ENCODE measurements around the gene SCAF4.

SCAF4 gene

GRCh38 chr21:31713115-31713514, 18.8 kb downstream of the SCAF4 start:
- DNase-seq (ENCODE audit: low read depth), result no peak

GRCh38 chr21:31711745-31712285, 20.1 kb downstream of the SCAF4 start:
- no peak for DNase-seq (ENCODE audit: low read depth)

DNA sequence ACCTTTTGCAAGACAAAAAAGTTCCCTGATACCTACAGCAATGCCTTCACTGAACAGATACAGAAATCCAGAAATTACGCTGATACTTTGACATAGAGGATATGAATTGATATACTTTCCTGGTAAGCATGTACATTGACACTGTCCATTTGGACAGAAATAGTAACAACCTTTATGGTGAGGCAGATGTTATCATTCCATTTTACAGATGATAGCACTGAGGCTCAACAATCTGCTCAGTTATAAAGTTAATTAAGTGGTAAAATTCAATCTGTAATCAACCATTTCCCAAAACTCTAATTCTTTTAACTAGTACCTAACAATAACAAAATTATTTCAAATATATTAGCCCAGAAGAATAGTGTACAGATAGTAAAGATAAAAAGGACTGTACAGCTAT, 20.6 kb downstream of the SCAF4 start:
- no peak for DNase-seq (ENCODE audit: low read depth)

GRCh38 chr21:31710586-31710985, 21.3 kb downstream of the SCAF4 start:
- DNase-seq (ENCODE audit: low read depth), result no peak

- no peak for DNase-seq (ENCODE audit: low read depth)
These were observed 23.4 kb downstream of the SCAF4 start for GRCh38 chr21:31708541-31708940.

GRCh38 chr21:31707499-31707898, 24.4 kb downstream of the SCAF4 start:
- no peak for DNase-seq (ENCODE audit: low read depth)

- no peak for DNase-seq (ENCODE audit: low read depth)
These were observed 25.4 kb downstream of the SCAF4 start for GRCh38 chr21:31706562-31706961.

DNA sequence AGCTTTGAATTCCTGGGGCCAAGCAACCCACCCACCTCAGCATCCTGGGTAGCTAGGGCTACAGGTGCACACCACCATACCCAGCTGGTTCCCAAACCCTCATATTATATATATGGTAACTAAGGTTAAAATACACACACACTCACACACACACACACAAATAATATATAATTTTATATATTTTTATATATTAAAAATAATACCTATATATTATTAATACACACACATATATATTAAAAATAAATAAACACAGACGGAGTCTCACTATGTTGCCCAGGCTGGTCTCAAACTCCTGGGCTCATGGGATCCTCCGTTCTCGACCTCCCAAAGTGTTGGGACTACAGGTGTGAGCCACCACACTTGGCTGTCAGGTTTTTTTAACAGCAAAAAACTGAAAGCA, 31.9 kb downstream of the SCAF4 start:
- no peak for DNase-seq (ENCODE audit: low read depth)

GRCh38 chr21:31698461-31698860, 33.5 kb downstream of the SCAF4 start:
- no peak for DNase-seq (ENCODE audit: low read depth)

DNA sequence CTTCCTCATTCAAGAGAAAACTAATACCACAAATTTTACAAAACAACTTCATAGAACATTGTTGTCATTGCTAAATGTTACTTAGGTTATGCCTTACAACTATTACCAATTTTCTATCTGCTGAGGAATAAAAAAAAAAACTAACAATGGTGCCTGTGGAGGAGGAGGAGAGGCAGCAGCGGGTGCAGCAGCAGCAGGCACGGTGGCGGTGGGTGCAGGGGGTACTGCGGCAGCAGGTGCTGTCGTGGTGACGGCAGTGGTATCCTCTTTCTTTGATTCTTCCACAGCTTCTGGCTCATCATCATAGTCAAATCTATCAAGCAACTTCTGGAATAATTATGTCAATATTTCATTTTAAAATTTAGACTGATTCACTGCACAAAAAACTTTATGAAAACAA, 35.5 kb downstream of the SCAF4 start:
- no peak for DNase-seq (ENCODE audit: low read depth)

DNA sequence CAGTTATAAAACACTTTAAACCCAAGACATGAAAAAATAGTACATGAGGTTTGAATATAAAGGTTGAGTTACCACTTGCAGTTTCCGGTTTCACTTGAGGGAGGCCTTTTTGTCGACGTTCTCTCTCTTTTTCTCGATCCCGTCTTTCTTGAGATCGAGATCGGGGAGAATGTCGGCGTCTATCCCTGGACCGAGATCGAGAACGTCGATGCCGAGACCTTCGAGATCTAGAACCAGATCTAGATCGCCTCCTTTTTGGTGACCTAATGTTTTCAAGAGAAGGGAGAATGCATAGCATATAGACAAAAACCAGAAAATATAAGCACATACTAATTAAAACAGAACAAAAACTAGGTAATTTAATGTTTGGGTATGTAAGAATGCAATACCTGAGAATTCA, 38.7 kb downstream of the SCAF4 start:
- DNase-seq (ENCODE audit: low read depth), result no peak

- DNase-seq (ENCODE audit: low read depth), result no peak
These were observed 43.1 kb downstream of the SCAF4 start for GRCh38 chr21:31688603-31689368.

DNA sequence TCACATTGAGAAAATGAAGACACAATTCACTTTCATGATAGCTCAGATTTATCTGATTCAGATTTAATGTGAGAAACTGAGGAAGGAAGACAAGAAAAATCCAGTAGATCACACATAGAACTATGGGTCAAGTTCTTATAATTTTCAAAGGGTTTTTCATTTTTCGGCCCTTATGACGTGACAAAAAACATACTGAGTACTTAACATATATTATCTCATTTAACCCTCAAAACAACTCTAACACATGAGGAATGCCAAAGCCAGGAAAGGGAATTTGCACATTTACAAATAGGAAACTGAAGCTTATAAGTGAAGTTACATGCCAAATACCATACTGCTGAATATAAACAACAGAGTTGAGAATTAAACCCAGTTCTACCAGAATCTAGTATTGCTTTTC, 44.8 kb downstream of the SCAF4 start:
- DNase-seq (ENCODE audit: low read depth), result no peak

GRCh38 chr21:31686272-31686915, 45.5 kb downstream of the SCAF4 start:
- DNase-seq (ENCODE audit: low read depth), result no peak

GRCh38 chr21:31684918-31685317, 47.0 kb downstream of the SCAF4 start:
- no peak for DNase-seq (ENCODE audit: low read depth)

DNA sequence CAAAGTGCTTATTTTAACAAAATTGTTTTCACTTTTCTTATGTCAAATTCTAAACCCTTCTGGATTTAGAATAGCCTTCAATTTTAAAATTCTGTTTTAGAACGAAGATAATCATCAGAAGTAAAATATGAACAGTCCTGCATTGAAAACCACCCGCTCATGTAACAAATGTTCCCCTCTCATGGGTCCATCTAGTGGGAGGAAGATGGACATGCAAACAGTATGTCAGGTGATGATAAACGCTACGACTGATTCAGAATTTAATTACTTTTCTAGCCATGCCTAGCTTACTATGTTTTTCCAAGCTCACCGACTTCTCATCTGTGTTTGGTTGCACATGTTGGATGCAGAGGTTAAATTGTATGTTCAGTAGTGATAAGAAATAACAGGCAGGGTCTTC, 48.9 kb downstream of the SCAF4 start:
- no peak for DNase-seq (ENCODE audit: low read depth)

DNA sequence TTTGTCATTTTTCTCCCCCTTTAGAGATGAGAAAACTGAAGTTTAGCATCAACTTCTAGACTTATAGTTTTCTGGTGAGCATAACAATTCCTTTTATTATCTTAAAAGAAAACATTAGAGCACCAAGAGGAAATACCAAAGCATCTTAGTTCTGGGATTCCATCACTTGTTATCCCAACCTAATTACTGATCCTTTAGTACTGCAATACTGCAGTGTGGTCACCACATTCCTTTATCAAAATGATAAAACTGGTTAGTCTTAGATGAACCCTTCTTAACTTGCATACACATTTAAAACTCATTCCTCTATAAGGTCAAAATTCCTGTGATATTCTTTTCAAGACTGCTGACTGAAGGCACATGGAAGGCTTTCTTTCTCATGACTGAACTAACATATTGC, 49.3 kb downstream of the SCAF4 start:
- no peak for DNase-seq (ENCODE audit: low read depth)

DNA sequence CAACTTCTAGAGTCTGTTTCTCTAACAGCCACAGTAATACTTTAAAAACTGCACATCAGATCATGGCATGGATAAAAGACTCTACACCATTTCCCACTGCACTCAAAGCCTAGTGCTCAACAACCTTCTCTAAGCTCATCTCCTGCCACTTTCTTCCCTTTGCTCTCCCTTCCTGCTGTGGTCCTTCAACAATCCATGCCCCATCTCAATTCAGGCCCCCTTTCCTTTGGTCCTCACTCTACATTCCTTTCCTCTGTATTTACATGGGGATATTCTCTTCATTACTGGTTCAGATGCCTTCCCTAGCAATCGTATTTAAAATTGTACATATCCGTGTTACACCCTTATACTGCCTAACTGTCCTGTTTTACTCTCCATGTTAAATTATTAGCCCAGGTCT, 53.4 kb downstream of the SCAF4 start:
- DNase-seq (ENCODE audit: low read depth), result no peak

GRCh38 chr21:31677047-31677446, 54.9 kb downstream of the SCAF4 start:
- DNase-seq (ENCODE audit: low read depth), result no peak

- no peak for DNase-seq (ENCODE audit: low read depth)
These were observed 56.0 kb downstream of the SCAF4 start for GRCh38 chr21:31675960-31676359.

DNA sequence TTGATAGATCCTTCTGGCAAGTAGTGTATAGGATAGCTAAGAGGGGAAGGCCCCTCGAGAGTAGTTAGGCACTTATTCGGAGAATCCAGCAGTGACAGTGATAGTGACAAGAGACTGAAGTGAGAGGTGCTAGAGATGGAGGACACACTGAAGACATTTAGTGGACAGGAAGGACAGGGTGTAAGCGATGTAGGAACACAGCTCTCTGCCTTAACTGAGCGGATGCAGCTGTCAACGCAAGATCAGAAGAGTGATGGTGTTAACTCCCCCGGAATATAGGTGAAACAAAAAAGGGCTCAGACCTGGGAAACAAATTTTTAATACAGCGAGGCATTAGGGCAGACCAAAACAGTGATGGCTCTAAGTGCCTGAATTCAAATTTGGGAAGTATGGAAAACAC, 56.6 kb downstream of the SCAF4 start:
- DNase-seq (ENCODE audit: low read depth), result no peak

- DNase-seq (ENCODE audit: low read depth), result no peak
These were observed 58.5 kb downstream of the SCAF4 start for GRCh38 chr21:31673321-31673912.

DNA sequence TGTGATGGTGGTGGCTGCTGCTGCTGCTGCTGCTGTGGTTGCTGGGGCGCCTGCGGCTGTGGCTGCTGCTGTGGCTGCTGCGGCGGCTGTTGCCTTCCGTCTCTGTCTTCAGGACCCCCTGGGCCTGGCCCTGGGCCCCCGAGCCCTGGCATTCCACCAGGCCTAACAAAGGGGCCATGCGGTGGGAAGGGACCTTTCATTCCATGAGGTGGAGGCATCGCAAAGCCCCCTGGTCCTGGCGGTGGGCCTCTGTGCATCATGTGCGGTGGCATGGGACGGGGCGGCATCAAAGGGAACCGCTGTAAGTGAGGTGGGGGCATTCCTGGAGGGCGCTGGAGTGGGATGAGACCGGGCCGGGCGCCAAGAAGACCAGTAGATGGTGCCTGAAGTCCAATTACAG, 60.0 kb downstream of the SCAF4 start:
- no peak for DNase-seq (ENCODE audit: low read depth)

All from T-helper 22 cell (primary cell).